ENCODE results near the gene ADGRL1. TPM values are rescaled to one million over a fixed set of nuclear protein-coding genes. Genes with fewer than 3 reads are reported as not detected.

The ADGRL1 gene
- total RNA-seq, 2 experiments from 2014 or later: 8.5 to 9.5 TPM

Other genes starting within 250 kb of the ADGRL1 start
- 10 to 100 TPM in 1 of 2 experiments, 1 to 10 TPM in 1; 9.9 to 11.4 TPM for gene RFX1, start 199.8 kb downstream of the ADGRL1 start, total RNA-seq
- gene RLN3, start 178.0 kb downstream of the ADGRL1 start, total RNA-seq: not detected
- gene IL27RA, start 174.4 kb downstream of the ADGRL1 start, total RNA-seq: 10 to 100 TPM; 48.2 to 48.5 TPM
- gene PALM3, start 144.1 kb downstream of the ADGRL1 start, total RNA-seq: not detected
- gene MISP3, start 133.4 kb downstream of the ADGRL1 start, total RNA-seq: under 1 TPM; 0.20 to 0.31 TPM
- not detected for gene C19orf67, start 120.4 kb downstream of the ADGRL1 start, total RNA-seq
- gene SAMD1, start 115.4 kb downstream of the ADGRL1 start, total RNA-seq: 10 to 100 TPM; 66.7 to 68.0 TPM
- gene PRKACA, start 88.4 kb downstream of the ADGRL1 start, total RNA-seq: 10 to 100 TPM; 54.3 to 56.0 TPM
- gene ASF1B, start 69.6 kb downstream of the ADGRL1 start, total RNA-seq: 10 to 100 TPM; 77.5 to 78.5 TPM
- 100 to 1,000 TPM; 219 to 223 TPM for gene ADGRE5, start 175.3 kb upstream of the ADGRL1 start, total RNA-seq
- gene DDX39A, start 213.2 kb upstream of the ADGRL1 start, total RNA-seq: 100 to 1,000 TPM; 300 to 306 TPM
- gene PKN1, start 227.1 kb upstream of the ADGRL1 start, total RNA-seq: 100 to 1,000 TPM; 168 to 169 TPM